Smooth muscle cell (in vitro differentiated cells): ENCODE measurements around the gene MED15. TPM values are rescaled to one million over a fixed set of nuclear protein-coding genes. Genes with fewer than 3 reads are reported as not detected.

Source experiments
- DNase-seq: peaks from one replicate; lab custom pipeline; 2025; ENCODE audit not compliant: unreplicated experiment; lab: John Stamatoyannopoulos, UW
- H2AFZ ChIP-seq: fragments of 200-600 bp; sonication (generic); 2 replicates; pipeline ENCODE4 v1.6.0; 2016; ENCODE audit warnings: antibody characterized with exemption, low read depth, mild to moderate bottlenecking
- H3F3A ChIP-seq: fragments of 200-600 bp; sonication (generic); 2 replicates; pipeline ENCODE4 v1.6.0; 2017; ENCODE audit warnings: antibody characterized with exemption, low read depth
- H3K27ac ChIP-seq: fragments of 200-600 bp; sonication (generic); 2 replicates; pipeline ENCODE4 v1.5.1; 2016; ENCODE audit warnings: low read depth, mild to moderate bottlenecking
- H3K27me3 ChIP-seq: fragments of 200-600 bp; sonication (generic); 2 replicates; pipeline ENCODE4 v1.6.1; 2016; ENCODE audit warnings: low read depth, mild to moderate bottlenecking
- H3K36me3 ChIP-seq: fragments of 200-600 bp; sonication (generic); 2 replicates; pipeline ENCODE4 v1.5.1; 2016; ENCODE audit warnings: low read depth
- H3K4me1 ChIP-seq: fragments of 200-600 bp; sonication (generic); 2 replicates; pipeline ENCODE4 v1.5.1; 2016; ENCODE audit warnings: low read depth
- H3K4me2 ChIP-seq: fragments of 200-600 bp; sonication (generic); 2 replicates; pipeline ENCODE4 v1.6.0; 2016; ENCODE audit warnings: mild to moderate bottlenecking
- H3K4me3 ChIP-seq: fragments of 200-600 bp; sonication (generic); 2 replicates; pipeline ENCODE4 v1.5.1; 2016; ENCODE audit warnings: mild to moderate bottlenecking
- H3K79me2 ChIP-seq: fragments of 200-600 bp; sonication (generic); 2 replicates; pipeline ENCODE4 v1.6.0; 2016; ENCODE audit warnings: low read depth, mild to moderate bottlenecking
- H3K9ac ChIP-seq: fragments of 200-600 bp; sonication (generic); 2 replicates; pipeline ENCODE4 v1.6.0; 2016; ENCODE audit warnings: low read depth
- H3K9me3 ChIP-seq: fragments of 200-600 bp; sonication (generic); replicated peaks from 2 replicates; pipeline ENCODE4 v1.5.1; 2016; ENCODE audit warnings: low read depth
- H4K20me1 ChIP-seq: fragments of 200-600 bp; sonication (generic); 2 replicates; pipeline ENCODE4 v1.6.0; 2016; ENCODE audit warnings: low read depth
- CTCF ChIP-seq: fragments of 200-600 bp; sonication (generic); IDR thresholded peaks from 2 replicates; pipeline ENCODE4 v1.5.1; 2017; ENCODE audit warnings: borderline replicate concordance, mild to moderate bottlenecking, antibody characterized with exemption; ENCODE audit not compliant: insufficient read depth, poor library complexity, severe bottlenecking
- WGBS: methylation state at CpG from one replicate; pipeline ENCODE4 v1.1.7; 2016; ENCODE audit warnings: low lambda C conversion rate; 5-methylcytosine and 5-hydroxymethylcytosine counted together
- polyA plus RNA-seq: library from polyadenylated mRNA; unstranded; fragments of >200 nt; fragmentation: Nextera tagmentation; extraction: Ambion mirVana; gene quantifications from 2 replicates; pipeline ENCODE4 v1.2.1, GENCODE V29; 2016
- total RNA-seq: library from RNA; depleted of rRNA; stranded (reverse); fragments of >200 nt; gene quantifications from 2 replicates; pipeline ENCODE4 v1.2.3, GENCODE V29; 2014

MED15 gene
- total and polyA plus RNA-seq, 2 experiments from 2014 or later: 25.3 to 70.5 TPM

- no peak for TF ChIP-seq CTCF
- Histone ChIP-seq H3K4me2 (no peak overlapping the region), H3K27me3 (no peaks in the 10 kb centered on the region), H3K4me1 (no peaks in the 10 kb centered on the region), H3K36me3 (no peaks in the 10 kb centered on the region), H3K4me3 (no peak overlapping the region), H3K9me3 (no peaks in the 10 kb centered on the region), H4K20me1 (no peaks in the 10 kb centered on the region), H3K9ac (no peak overlapping the region), H2AFZ (no peak overlapping the region), H3K79me2 (no peaks in the 10 kb centered on the region), H3K27ac (no peak overlapping the region), H3F3A (no peaks in the 10 kb centered on the region)
- DNase-seq: no peak
- 85% methylated on average over 8 of the region's 8 CpGs for WGBS
Observed at GRCh38 chr22:20602609-20603164, 95.3 kb downstream of the MED15 start.

GRCh38 chr22:20604092-20604747 is 96.8 kb downstream of the MED15 start:
- no peak for TF ChIP-seq CTCF
- H3F3A ChIP-seq: no peaks in the 10 kb centered on the region

GRCh38 chr22:20604776-20605221 is 97.4 kb downstream of the MED15 start:
- H3K9ac ChIP-seq: no peak overlapping the region
- H4K20me1 ChIP-seq: no peaks in the 10 kb centered on the region
- H3K4me1 ChIP-seq: no peaks in the 10 kb centered on the region
- TF ChIP-seq CTCF: no peak
- WGBS: 86% methylated on average over 18 of the region's 18 CpGs
- H3K36me3 ChIP-seq: no peaks in the 10 kb centered on the region
- no peaks in the 10 kb centered on the region for H3K79me2 ChIP-seq
- H3K9me3 ChIP-seq: no peaks in the 10 kb centered on the region
- no peaks in the 10 kb centered on the region for H3K27me3 ChIP-seq
- no peak overlapping the region for H2AFZ ChIP-seq
- DNase-seq: no peak
- no peak overlapping the region for H3K4me2 ChIP-seq
- no peak overlapping the region for H3K4me3 ChIP-seq
- no peak overlapping the region for H3K27ac ChIP-seq
- H3F3A ChIP-seq: no peaks in the 10 kb centered on the region

More at GRCh38 chr22:20604092-20604747, 96.8 kb downstream of the MED15 start:
- no peaks in the 10 kb centered on the region for H4K20me1 ChIP-seq
- no peak overlapping the region for H3K4me2 ChIP-seq
- H3K27me3 ChIP-seq: no peaks in the 10 kb centered on the region
- H3K9ac ChIP-seq: no peak overlapping the region
- no peak overlapping the region for H3K4me3 ChIP-seq
- no peaks in the 10 kb centered on the region for H3K9me3 ChIP-seq
- no peak overlapping the region for H3K27ac ChIP-seq
- no peak overlapping the region for H2AFZ ChIP-seq
- no peaks in the 10 kb centered on the region for H3K36me3 ChIP-seq
- WGBS: 90% methylated on average over 21 of the region's 23 CpGs
- H3K79me2 ChIP-seq: no peaks in the 10 kb centered on the region
- no peak for DNase-seq
- no peaks in the 10 kb centered on the region for H3K4me1 ChIP-seq

GRCh38 chr22:20605328-20605727 is 97.9 kb downstream of the MED15 start:
- Histone ChIP-seq H3F3A (no peaks in the 10 kb centered on the region), H3K4me2 (no peak overlapping the region), H3K27ac (no peak overlapping the region), H3K27me3 (no peaks in the 10 kb centered on the region), H2AFZ (no peak overlapping the region), H3K36me3 (no peaks in the 10 kb centered on the region), H3K4me3 (no peak overlapping the region), H3K9me3 (no peaks in the 10 kb centered on the region), H3K9ac (no peak overlapping the region), H4K20me1 (no peaks in the 10 kb centered on the region), H3K4me1 (no peaks in the 10 kb centered on the region), H3K79me2 (no peaks in the 10 kb centered on the region)
- no peak for DNase-seq
- TF ChIP-seq CTCF: no peak
- 95% methylated on average over 6 of the region's 6 CpGs for WGBS
